ENCODE results near the gene CREBRF.
A peak's percentile ranks its signal among the peaks of the same experiment; 100 is the strongest.
"Not testable (repeated sequence)": the region's sequence is repeated elsewhere in the genome, so short reads cannot be mapped to it uniquely, and the experiment has no call there.

CREBRF gene

DNA sequence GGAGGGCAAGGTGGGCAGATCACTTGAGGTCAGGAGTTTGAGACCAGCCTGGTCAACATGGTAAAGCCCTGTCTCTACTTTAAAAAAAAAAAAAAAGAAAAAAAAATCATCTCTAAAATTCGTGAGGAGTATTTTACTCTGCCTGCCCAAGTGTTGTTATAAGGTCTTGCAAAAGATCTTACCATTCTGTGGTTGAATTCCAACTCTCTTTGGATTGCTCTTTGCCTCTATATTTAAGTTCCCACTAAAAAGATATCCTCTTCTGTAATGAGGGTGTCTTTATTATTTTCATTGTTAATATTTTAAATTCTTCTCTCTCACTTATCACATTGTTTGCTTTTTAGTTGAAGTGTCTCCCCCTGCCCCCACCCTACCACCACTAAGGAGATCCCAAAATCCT is 33.4 kb downstream of the CREBRF start:
- DNase-seq (ENCODE audit: low read depth), result no peak

DNA sequence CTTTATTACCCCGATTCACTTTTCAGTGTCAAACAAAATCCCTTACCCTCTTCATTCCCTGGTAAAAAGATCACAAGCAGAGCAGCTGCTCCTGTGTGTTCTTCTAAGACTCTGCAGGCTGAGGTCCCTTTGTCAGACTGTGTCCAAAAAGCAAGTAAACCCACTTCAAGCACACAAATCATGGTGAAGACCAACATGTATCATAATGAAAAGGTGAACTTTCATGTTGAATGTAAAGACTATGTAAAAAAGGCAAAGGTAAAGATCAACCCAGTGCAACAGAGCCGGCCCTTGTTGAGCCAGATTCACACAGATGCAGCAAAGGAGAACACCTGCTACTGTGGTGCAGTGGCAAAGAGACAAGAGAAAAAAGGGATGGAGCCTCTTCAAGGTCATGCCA is 34.5 kb downstream of the CREBRF start:
- DNase-seq (ENCODE audit: low read depth), result no peak

DNA sequence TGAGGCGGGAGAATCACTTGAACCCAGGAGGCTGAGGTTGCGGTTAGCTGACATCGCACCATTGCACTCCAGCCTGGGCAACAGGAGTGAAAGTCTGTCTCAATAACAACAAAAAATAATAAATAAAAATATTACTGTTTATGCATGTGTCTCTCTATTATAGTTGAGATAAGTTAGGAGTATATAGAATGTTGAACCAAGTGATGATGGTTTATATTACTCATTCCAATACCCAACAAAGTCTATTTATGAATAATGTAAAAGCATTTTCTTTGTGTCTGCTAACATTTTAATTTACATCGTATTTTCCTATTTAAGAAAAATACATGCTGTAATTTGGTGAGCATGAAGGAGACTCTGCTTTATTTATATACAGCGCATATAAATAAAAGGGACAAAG is 35.8 kb downstream of the CREBRF start:
- no peak for DNase-seq (ENCODE audit: low read depth)

DNA sequence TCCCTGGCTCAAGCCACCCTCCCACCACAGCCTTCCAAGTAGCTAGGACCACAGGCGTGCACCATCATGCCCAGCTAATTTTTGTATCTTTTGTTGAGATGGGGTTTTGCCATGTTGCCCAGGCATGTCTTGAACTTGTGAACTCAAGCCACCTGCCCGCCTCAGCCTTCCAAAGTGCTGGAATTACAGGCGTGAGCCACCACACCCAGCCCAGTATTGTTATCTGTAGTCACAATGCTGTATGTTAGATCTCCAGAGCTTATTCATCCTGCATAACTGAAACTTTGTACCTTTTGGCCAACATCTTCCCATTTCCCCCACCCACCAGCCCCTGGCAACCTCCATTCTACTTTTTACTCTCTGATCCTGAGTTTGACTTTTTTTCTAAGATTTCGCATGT is 37.5 kb downstream of the CREBRF start:
- no peak for DNase-seq (ENCODE audit: low read depth)

DNA sequence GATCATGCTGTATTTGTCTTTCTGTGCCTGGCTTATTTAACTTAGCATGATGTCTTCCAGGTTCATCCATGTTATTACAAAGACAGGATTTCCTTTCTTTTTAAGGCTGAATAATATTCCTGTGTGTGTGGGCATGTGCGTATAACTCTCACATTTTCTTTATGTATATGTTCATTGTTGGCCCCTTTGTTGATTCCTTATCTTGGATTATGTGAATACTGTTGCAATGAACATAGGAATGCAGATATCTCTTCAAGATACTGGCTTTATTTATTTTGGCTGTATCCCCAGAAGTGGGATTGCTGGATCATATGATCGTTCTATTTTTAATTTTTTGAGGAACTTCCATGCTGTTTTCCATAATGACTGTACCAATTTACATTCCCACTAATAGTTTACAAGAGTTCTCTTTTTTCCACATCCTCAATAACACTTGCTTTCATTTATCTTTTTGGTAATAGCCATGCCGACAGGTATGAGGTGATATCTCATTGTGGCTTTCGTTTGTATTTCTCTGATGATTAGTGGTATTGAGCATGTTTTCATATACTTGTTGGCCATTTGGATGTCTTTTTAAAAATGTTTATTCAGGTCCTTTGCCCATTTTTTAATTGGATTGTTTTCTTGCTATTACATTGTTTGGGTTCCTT is 38.0 kb downstream of the CREBRF start:
- peak; percentile 40 for DNase-seq (ENCODE audit: low read depth)

DNA sequence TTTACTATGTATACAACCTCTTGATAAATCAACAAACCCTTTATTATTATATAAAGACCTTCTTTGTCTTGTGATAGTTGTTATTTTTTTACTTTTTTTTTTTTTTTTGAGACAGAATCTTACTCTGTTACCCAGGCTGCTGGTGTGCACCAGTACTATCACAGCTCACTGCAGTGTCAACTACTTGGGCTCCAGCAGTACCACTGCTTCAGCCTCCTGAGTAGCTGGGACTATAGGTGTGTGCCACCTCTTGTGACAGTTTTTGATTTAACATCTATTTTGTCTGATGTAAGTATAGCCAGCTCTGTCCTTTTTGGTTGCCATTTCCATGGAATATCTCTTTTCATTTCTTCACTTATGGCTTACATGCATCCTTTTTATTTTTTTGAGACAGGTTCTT is 42.6 kb downstream of the CREBRF start:
- no peak for DNase-seq (ENCODE audit: low read depth)

DNA sequence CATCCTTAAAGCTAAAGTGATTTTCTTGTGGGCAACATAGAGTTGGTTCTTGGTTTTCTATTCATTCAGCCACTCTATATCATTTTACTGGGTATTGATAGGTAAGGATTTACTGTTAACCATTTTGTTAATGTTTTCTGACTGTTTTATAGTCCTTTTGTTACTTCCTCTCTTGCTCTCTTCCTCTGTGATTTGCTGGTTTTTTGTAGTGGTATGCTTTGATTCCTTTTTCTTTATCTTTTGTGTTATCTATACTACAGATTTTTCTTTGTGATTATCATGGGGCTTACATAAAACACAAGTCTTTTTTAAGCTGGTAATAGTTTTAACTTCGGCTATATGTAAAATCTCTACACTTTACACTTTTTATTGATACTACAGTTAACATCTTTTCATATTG is 43.3 kb downstream of the CREBRF start:
- no peak for DNase-seq (ENCODE audit: low read depth)

DNA sequence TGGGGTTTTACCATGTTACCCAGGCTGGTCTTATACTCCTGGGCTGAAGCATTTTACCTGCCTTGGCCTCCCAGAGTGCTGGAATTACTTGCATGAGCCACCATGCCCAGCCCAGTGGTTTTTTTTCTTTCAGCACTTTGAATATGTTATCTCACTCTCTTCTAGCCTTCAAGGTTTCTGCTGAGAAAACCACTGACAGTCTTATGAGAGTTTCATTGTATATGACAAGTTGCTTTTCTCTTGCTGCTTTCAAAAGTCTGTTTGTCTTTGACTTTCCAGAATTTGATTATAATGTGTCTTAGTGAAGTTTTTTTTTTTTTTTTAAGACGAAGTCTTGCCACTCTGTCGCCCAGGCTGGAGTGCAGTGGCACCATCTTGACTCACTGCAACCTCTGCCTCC is 45.1 kb downstream of the CREBRF start:
- no peak for DNase-seq (ENCODE audit: low read depth)

DNA sequence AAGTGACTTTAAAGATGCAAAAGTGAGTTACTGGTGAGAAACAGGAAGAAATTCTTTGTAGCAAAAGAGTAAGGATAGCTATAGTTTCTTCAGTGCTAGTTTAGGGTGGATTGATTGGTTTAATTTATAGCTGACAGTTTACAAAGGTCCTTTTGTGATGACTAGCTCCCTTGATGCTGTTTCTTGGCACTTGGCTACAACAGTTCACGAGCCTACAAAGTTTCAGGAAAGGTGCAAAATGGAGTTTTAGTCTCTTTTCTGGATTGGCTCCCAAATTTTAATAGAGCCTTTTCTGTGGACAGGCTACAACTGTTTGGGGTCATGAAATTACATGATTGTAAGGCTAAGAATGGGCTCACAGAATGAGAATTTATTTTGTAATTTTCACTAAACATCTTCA is 47.3 kb downstream of the CREBRF start:
- no peak for DNase-seq (ENCODE audit: low read depth)

DNA sequence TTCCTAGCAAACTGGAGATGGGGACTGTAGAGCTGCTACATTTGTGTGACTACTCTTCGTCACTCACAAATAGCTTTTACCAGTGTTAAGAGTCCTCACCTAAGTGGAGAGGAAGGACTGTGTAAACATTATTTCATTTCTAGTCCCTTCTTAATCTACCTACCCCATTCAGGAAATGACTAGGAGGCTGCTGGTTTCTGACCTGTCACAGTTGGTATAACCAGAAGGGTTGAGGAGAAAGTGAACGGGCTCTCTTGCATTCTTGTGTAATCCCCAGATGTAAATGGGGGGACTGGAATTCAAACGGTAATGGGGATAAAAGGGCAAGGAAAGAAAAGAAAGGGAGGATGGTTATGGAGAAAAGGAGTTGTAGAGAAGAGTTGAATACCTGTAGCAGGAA is 52.8 kb downstream of the CREBRF start:
- DNase-seq (ENCODE audit: low read depth), result no peak

DNA sequence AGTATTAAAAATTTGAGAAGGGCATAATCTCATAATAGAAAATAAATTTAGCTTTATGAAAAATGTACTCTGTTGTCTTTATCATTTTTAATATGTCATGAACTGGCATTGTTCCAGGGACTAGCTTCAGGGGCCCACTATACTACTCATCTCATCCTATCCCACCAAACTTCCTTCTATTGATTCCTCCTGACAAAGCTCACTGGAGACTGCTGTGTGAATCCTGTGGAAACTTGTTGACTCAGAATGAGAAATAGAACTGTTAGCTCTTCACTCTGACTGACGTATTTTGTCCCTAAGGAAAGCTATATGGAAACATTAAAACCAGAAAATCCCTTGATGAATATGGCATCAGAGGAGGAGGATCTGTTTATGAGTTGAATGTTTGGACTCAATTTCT is 58.4 kb downstream of the CREBRF start:
- no peak for DNase-seq (ENCODE audit: low read depth)

DNA sequence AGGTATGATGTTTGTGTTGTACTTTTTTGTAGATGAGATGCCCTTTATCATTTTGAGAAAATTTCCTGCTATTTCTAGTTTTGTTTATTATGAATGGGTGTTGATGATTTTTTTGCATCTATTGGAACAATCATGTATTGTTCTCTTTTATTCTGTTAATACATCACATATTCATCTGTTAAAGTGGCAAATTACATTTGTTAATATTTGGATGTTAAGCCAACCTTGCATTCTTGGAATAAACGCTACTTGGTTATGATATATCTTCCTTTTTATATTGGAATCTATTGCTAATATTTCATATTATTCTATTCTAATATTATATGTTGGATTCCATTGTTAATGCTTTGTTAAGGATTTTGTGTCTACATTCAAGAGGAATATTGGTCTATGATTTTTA is 63.6 kb downstream of the CREBRF start:
- no peak for DNase-seq (ENCODE audit: low read depth)

DNA sequence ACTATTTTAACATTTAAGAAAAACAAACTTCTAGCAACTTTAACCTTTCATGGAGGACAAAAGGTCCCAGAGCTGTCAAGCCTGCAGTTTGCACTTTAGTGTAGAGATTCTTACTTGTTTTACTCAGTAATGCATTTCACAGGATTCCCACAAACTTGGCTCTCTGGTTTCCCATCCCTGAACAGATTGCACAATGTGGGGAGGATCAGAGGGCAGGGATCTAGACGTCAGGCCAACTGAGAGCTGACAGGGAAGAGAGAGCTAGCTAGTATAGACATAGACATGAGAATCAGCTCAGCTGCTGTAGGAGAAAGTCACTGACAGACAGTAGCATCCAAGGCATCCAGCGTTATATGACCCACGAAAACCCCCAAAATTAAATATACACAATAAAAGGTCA is 67.3 kb downstream of the CREBRF start:
- DNase-seq (ENCODE audit: low read depth), result peak; percentile 25

DNA sequence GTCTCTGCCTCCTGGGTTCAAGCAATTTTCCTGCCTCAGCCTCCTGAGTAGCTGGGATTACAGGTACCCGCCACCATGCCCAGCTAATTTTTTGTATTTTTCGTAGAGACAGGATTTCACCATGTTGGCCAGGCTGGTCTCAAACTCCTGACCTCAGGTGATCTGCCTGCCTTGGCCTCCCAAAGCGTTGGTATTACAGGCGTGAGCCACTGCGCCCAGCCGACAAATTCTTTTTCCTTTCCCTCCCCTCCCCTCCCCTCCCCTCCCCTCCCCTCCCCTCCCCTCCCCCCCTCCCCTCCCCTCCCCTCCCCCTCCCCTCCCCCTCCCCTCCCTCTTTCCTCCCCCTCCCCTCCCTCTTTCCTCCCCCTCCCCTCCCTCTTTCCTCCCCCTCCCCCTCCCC is 76.0 kb downstream of the CREBRF start:
- not testable (repeated sequence) for DNase-seq (ENCODE audit: low read depth)

DNA sequence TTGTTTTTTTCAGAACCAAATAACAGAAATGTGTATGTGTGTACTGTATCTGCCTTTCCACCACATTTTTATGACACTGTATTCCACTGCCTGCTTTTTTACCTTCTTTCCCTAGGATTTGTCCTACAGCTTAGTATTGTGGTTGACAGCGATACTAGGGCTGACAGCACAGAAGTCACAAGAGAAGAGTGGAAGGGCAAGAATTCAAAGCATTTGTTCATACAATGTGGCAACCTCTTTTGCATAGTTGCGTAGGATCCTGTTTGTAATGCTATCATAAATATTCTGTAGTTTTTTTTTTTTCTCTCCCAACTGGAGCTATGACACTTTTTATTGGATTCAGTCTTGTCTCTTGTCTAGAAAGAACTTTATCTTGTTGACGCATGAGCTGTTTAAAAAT is 82.6 kb downstream of the CREBRF start:
- DNase-seq (ENCODE audit: low read depth), result no peak

DNA sequence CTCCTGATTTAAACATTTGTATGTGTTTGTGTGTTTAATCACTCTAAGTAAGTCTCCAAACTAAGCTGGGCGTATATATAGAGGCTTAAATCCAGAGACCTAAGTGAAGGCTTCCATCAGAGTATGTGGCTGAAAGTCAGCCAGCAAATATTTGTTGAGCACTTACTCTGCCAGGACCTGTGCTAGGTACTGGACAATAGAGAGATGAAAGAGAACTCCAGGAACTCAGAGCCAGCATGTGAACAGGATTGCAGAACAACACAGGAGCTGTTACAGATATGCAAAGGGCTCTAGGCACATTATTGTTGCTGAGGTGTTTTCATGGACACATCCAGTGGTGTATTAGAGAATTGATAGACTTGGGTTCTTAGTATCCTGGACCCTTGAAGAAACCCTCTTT is 83.5 kb downstream of the CREBRF start:
- no peak for DNase-seq (ENCODE audit: low read depth)

DNA sequence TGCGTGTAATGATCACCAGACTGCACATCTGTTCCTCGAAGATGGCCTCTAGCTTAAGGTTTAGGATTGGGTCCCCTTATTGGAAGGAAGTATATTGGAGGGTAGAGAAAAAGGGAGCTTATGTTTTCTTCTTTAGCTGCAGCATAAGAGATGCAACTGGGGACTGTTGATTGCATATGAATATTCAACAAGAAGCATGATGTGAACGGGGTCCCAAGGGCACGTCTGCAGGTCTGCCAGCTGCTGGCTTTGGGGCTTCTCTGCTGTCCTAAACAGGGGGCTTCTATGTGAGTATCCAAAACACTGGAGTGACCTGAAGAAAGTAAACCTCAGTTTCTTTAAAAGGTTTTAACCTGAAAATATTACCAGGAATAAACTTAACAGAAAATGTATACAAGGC is 84.6 kb downstream of the CREBRF start:
- no peak for DNase-seq (ENCODE audit: low read depth)

DNA sequence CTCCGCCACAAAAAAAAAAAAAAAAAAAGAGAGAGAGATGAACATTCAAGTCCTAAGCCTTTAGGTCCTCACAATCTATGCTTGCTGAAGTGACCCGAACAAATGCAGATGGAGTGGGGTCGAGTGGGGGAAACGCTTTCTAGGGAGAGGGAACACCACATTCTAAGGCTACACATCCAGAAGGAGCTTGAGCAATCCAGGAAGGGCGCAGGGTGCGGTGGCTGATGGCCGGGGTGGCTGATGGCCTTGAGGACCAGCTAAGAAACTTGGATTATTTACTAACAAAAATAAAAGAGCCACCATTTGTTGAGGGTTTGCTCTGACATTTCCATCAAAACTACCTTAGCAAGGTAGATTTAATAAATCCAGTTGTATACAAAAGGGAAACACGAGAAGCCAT is 87.4 kb downstream of the CREBRF start:
- DNase-seq (ENCODE audit: low read depth), result no peak

DNA sequence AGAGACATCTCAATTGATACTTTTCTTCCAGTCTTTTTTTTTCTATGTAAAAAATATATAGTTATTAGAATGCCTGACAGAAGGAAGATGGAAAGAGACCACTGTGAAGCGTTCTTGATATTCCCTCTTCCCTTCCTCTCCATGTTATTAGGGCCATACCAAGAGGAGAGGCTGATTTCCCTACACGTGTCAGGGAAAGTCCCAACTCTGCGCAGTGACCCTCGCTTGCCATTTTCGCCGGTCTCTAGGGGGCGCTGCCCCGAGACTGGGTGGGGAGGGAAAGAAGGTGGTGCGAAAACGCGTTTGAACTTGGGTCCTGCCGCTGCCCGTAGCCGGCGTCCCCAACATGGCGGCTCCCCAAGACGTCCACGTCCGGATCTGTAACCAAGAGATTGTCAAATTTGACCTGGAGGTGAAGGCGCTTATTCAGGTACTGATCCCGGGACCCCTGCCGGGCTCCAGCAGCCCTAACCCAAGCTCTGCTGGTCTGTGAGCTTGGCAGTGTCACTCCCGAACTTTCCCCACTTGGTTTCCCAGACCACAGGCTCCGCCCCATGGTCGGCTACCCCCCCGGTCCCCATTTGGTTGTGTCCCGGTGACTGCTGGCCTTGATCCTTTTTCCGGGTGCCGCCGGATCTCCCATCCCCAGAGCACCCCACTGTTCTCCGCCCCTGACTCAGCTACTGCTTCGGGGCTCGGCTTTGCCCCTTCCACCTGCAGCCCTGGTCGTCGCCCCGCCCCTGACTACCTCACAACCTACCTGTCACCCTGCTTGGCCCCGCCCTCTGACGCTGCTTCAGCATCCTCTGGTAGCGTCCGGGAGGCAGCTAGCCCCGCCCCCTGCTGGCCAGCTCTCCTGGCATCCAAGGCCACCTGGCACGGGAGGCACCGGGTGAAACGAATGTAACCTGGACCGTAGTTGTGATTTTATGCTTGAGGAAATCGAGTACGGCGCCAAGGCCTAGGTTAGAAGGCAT is 88.3 kb downstream of the CREBRF start, which contains the start of gene BNIP1:
Gene BNIP1 (plus strand): TSS at position 332 of the 977 bp plus-strand sequence. CDS start 15 bp downstream, at position 347.
- DNase-seq (ENCODE audit: low read depth), result peak; percentile 85

DNA sequence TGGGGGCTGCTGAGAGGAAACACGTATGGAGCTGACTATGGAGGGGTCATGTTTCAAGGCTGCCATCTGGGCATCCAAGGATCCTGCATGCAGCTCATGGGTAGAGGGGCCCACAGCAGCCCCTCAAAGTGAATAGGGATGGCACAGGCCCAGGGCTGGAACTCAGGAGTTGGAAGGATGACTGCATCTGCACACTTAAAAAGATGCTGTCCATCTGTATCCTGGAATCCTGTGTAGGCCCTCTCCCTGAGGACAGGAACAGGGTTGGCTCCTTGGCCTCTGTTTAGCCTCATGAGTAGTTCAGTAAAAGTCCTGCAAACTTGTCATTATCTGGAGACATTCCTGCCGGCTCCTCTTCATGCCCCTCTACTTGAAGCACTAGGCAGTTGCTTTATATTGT is 92.2 kb downstream of the CREBRF start:
- no peak for DNase-seq (ENCODE audit: low read depth)

DNA sequence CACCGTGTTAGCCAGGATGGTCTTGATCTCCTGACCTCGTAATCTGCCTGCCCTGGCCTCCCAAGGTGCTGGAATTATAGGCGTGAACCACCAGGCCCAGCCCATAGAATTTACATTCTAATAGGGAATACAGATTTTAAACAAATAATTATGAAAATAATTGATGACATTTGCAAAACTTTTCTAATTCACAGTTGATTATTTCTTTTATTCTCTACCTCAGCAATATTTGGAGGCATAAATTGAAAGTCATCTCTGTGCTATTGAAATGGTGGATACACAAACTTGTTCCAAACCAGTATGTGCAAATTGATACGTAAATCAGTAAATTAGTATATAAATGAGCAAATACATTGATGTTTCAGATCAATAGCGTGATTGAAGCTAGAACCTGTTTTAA is 96.4 kb downstream of the CREBRF start:
- no peak for DNase-seq (ENCODE audit: low read depth)

DNA sequence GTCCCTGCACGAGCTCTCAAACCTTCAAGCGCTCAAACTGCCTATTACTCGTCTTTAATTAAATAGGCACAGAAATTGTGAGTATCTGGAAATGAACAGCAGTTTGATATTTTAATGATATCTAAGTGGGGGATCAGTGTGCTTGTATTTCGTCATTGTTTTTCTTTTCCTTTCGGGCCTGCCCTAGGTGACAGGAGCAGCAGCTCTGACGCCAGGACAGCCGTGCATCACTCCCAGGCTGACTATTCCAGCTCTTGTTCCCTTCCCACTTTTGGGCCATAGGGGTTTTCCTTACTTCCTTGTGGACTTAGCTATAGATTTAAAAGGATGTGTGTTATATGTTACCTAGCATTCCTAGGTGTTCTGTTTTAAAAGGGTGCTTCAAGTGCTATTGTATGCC is 97.7 kb downstream of the CREBRF start:
- DNase-seq (ENCODE audit: low read depth), result no peak

DNA sequence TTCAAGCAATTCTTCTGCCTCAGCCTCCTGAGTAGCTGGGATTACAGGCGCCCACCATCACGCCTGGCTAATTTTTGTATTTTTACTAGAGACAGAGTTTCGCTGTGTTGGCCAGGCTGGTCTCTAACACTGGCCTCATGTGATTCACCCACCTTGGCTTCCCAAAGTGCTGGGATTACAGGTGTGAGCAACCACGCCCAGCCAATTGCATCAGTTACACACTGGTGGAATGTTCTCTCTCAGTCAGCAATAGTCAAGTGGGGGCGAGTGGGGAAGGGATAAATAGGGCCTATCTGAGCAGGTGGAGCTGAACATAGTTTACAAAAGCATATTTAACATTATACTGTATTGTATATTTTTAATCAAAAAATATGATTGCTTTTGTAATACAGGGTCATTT is 98.5 kb downstream of the CREBRF start:
- not testable (repeated sequence) for DNase-seq (ENCODE audit: low read depth)
